Measurements from ENCODE around the gene PARP8. TPM values are rescaled to one million over a fixed set of nuclear protein-coding genes. Genes with fewer than 3 reads are reported as not detected.

PARP8 gene
- total and polyA plus RNA-seq, 2 of the 4 experiments (the other 2 are of a cell fraction): 6.9 to 8.2 TPM

GRCh38 chr5:50881407-50881806 is 215.0 kb downstream of the PARP8 start:
- Histone ChIP-seq H3K4ac (ENCODE audit: low read depth, low read length) (no peak overlapping the region), H3K27me3 (ENCODE audit: control insufficient read depth, insufficient read depth, low read length) (no peaks in the 10 kb centered on the region), H3K27ac (ENCODE audit: insufficient read depth, low read length) (no peak overlapping the region), H3K9me1 (ENCODE audit: insufficient read depth, low read length) (no peaks in the 10 kb centered on the region), H4K5ac (ENCODE audit: low read depth, low read length) (no peak overlapping the region), H3K9ac (ENCODE audit: low read depth, low read length) (no peak overlapping the region), H4K91ac (ENCODE audit: insufficient read depth, low read depth, low read length) (no peak overlapping the region), H4K8ac (ENCODE audit: low read depth in 2 of 2, low read length in 2 of 2) (no peak overlapping the region), H3K18ac (ENCODE audit: low read depth, low read length) (no peak overlapping the region), H3K9me3 (ENCODE audit: control insufficient read depth, insufficient read depth, low read length) (no peaks in the 10 kb centered on the region), H2AK9ac (replicated peaks; ENCODE audit: low read depth, low read length, poor library complexity) (no peak overlapping the region), H3K4me2 (ENCODE audit: low read depth, low read length) (no peak overlapping the region), H4K20me1 (ENCODE audit: insufficient read depth, low read length) (no peaks in the 10 kb centered on the region), H2AK5ac (ENCODE audit: low read depth, low read length) (no peak overlapping the region), H2BK5ac (ENCODE audit: low read depth, low read length, poor library complexity, severe bottlenecking) (no peak overlapping the region), H2BK15ac (ENCODE audit: low read depth, low read length) (no peak overlapping the region), H2AFZ (replicated peaks; ENCODE audit: low read length, poor library complexity) (no peak overlapping the region), H2BK120ac (ENCODE audit: low read depth, low read length) (no peak overlapping the region), H3K4me3 (ENCODE audit: insufficient read depth, low read depth, low read length) (no peak overlapping the region), H3K56ac (ENCODE audit: extremely low read depth, insufficient read depth, low read length) (no peak overlapping the region), H3K4me1 (ENCODE audit: control insufficient read depth, insufficient read depth, low read length) (no peaks in the 10 kb centered on the region), H2BK20ac (ENCODE audit: low read depth, low read length) (no peak overlapping the region), H3K14ac (replicated peaks; ENCODE audit: low read depth, low read length) (no peak overlapping the region), H3K79me1 (ENCODE audit: low read depth in 1 of 2, low read length in 2 of 2) (no peaks in the 10 kb centered on the region), H3K23ac (ENCODE audit: low read depth, low read length) (no peak overlapping the region), H3K36me3 (ENCODE audit: control insufficient read depth, insufficient read depth, low read length) (no peaks in the 10 kb centered on the region)
- no TSS peak for BruUV-seq (replicated peaks)
- intact Hi-C loops (cut with micrococcal nuclease) (no loop called here), dilution Hi-C loops (cut with HindIII; ENCODE audit: low sequenced_read_pairs, unreplicated experiment) (no loop called here), in situ Hi-C loops (cut with MboI; ENCODE audit: low sequenced_read_pairs) (no loop called here)
- no peak for TF ChIP-seq RFX5 (IDR thresholded peaks at IDR 0.05; ENCODE audit: low read depth, low read length)
- no peak for TF ChIP-seq MXI1 (IDR thresholded peaks at IDR 0.05; ENCODE audit: borderline replicate concordance, low read depth, low read length)
- no peak for TF ChIP-seq USF2 (IDR thresholded peaks at IDR 0.05; ENCODE audit: low read depth, low read length)
- TF ChIP-seq CHD1 (IDR thresholded peaks at IDR 0.05; ENCODE audit: low read depth, low read length): no peak
- no peak for TF ChIP-seq NFE2L2 (IDR thresholded peaks at IDR 0.05; ENCODE audit: low read depth, low read length)
- TF ChIP-seq, protein P1, sequence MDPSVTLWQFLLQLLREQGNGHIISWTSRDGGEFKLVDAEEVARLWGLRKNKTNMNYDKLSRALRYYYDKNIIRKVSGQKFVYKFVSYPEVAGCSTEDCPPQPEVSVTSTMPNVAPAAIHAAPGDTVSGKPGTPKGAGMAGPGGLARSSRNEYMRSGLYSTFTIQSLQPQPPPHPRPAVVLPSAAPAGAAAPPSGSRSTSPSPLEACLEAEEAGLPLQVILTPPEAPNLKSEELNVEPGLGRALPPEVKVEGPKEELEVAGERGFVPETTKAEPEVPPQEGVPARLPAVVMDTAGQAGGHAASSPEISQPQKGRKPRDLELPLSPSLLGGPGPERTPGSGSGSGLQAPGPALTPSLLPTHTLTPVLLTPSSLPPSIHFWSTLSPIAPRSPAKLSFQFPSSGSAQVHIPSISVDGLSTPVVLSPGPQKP (IDR thresholded peaks at IDR 0.05; ENCODE audit: borderline replicate concordance, low read depth, low read length): no peak
- no peak for TF ChIP-seq MAFK (IDR thresholded peaks at IDR 0.05; ENCODE audit: low read depth, low read length)
- no peak for TF ChIP-seq FOS (IDR thresholded peaks at IDR 0.05; ENCODE audit: low read depth, low read length)
- TF ChIP-seq POLR2A (IDR thresholded peaks at IDR 0.05; ENCODE audit: low read depth, low read length): no peak
- no peak for TF ChIP-seq BHLHE40 (IDR thresholded peaks at IDR 0.05; ENCODE audit: low read depth, low read length)
- no peak for TF ChIP-seq RCOR1 (IDR thresholded peaks at IDR 0.05; ENCODE audit: insufficient replicate concordance, low read length)
- no peak for TF ChIP-seq RAD21 (IDR thresholded peaks at IDR 0.05; ENCODE audit: low read length)
- DNase-seq: no peak
- ChIA-PET POLR2A (ENCODE audit: unreplicated experiment) (interaction anchor here (0.6 kb wide), 1 partner anchor 49 kb away, joined by 9 read pairs; no protein-coding TSS in a partner anchor), CTCF (no interaction called here)
- ATAC-seq (ENCODE audit: low read depth): no peak
- 0% methylated on average over 1 of the region's 3 CpGs; no CpG with 5 or more reads in 1 of the 2 experiments for WGBS, 2 experiments (ENCODE audit: extremely low coverage in 2 of 2, insufficient read length in 1 of 2)

Data from IMR-90 (cell line).